HS-27A (cell line): ENCODE data around the gene SMIM27.
"Not testable (repeated sequence)": the region's sequence is repeated elsewhere in the genome, so short reads cannot be mapped to it uniquely, and the experiment has no call there.

ENCODE experiments used
- DNase-seq: peaks from one replicate; pipeline ENCODE4 v3.0.0-alpha.2; 2012; ENCODE audit warnings: low read depth, missing footprints

SMIM27 gene

GRCh38 chr9:32599021-32599420 lies 46.9 kb downstream of the SMIM27 start:
- not testable (repeated sequence) for DNase-seq
